HepG2 (cell line): ENCODE measurements around the gene PARP6. TPM values are rescaled to one million over a fixed set of nuclear protein-coding genes. Genes with fewer than 3 reads are reported as not detected.

Experiments
- ADNP ChIP-seq: sonication (generic); formaldehyde crosslinking; IDR thresholded peaks from 2 replicates; pipeline ENCODE4 v1.4.0; 2020; ENCODE audit warnings: missing genetic modification reagents
- AKNA ChIP-seq: sonication (generic); formaldehyde crosslinking; IDR thresholded peaks from 2 replicates; pipeline ENCODE4 v1.4.0; 2020; ENCODE audit warnings: missing genetic modification reagents, borderline replicate concordance
- BRCA1 ChIP-seq: sonication (generic); formaldehyde crosslinking; IDR thresholded peaks from 2 replicates; pipeline ENCODE4 v1.4.0; 2020; ENCODE audit warnings: missing genetic modification reagents
- CCDC6 ChIP-seq: sonication (generic); formaldehyde crosslinking; IDR thresholded peaks from 2 replicates; pipeline ENCODE4 v1.8.1; 2022; ENCODE audit warnings: mild to moderate bottlenecking, missing genetic modification reagents, moderate library complexity
- DMAP1 ChIP-seq: IDR thresholded peaks from 2 replicates; pipeline ENCODE4 v1.6.1; 2016
- FOXA3 ChIP-seq: IDR thresholded peaks from 2 replicates; pipeline ENCODE4 v1.6.1; 2016; ENCODE audit warnings: missing genetic modification reagents, missing compliant biosample characterization
- HNRNPH1 ChIP-seq: fragments of 200-400 bp; formaldehyde crosslinking; optimal IDR thresholded peaks from 2 replicates; pipeline ENCODE3; 2017; ENCODE audit warnings: mild to moderate bottlenecking, low read depth, low read length
- MAF1 ChIP-seq: sonication (generic); formaldehyde crosslinking; IDR thresholded peaks from 2 replicates; pipeline ENCODE4 v1.5.0; 2020; ENCODE audit warnings: missing genetic modification reagents, borderline replicate concordance
- MXD3 ChIP-seq: IDR thresholded peaks from 2 replicates; pipeline ENCODE4 v1.6.1; 2016; ENCODE audit warnings: mild to moderate bottlenecking, missing biosample characterization, missing genetic modification reagents
- THAP9 ChIP-seq: sonication (generic); formaldehyde crosslinking; IDR thresholded peaks from 2 replicates; pipeline ENCODE4; 2020; ENCODE audit warnings: missing genetic modification reagents, mild to moderate bottlenecking, borderline replicate concordance
- ZFP36L1 ChIP-seq: sonication (generic); formaldehyde crosslinking; IDR thresholded peaks from 2 replicates; pipeline ENCODE4 v1.8.0; 2022; ENCODE audit warnings: mild to moderate bottlenecking, missing genetic modification reagents, moderate library complexity
- ZNF510 ChIP-seq: sonication (generic); formaldehyde crosslinking; IDR thresholded peaks from 2 replicates; pipeline ENCODE4 v1.4.0; 2020; ENCODE audit warnings: low read depth, mild to moderate bottlenecking, missing genetic modification reagents
- ZNF558 ChIP-seq: sonication (generic); formaldehyde crosslinking; IDR thresholded peaks from 2 replicates; pipeline ENCODE4 v1.9.0; 2022; ENCODE audit warnings: mild to moderate bottlenecking, missing genetic modification reagents, borderline replicate concordance
- ZNF570 ChIP-seq: sonication (generic); formaldehyde crosslinking; IDR thresholded peaks from 2 replicates; pipeline ENCODE4 v1.4.0; 2020; ENCODE audit warnings: mild to moderate bottlenecking, missing genetic modification reagents, borderline replicate concordance
- ZNF576 ChIP-seq: sonication (generic); formaldehyde crosslinking; IDR thresholded peaks from 2 replicates; pipeline ENCODE4 v1.4.0; 2020; ENCODE audit warnings: mild to moderate bottlenecking, missing genetic modification reagents
- ZNF614 ChIP-seq: IDR thresholded peaks from 2 replicates; pipeline ENCODE4 v1.6.1; 2018; ENCODE audit warnings: missing biosample characterization, missing genetic modification reagents, inconsistent platforms, borderline replicate concordance
- ZNF703 ChIP-seq: sonication (generic); formaldehyde crosslinking; IDR thresholded peaks from 2 replicates; pipeline ENCODE4 v1.5.1; 2020; ENCODE audit warnings: missing genetic modification reagents, mild to moderate bottlenecking, moderate library complexity, borderline replicate concordance
- ZNF746 ChIP-seq: sonication (generic); formaldehyde crosslinking; IDR thresholded peaks from 2 replicates; pipeline ENCODE4 v1.8.0; 2022; ENCODE audit warnings: mild to moderate bottlenecking, missing genetic modification reagents
- ZNF777 ChIP-seq: sonication (generic); formaldehyde crosslinking; IDR thresholded peaks from 2 replicates; pipeline ENCODE4 v1.4.0; 2020; ENCODE audit warnings: missing genetic modification reagents
- ZNF792 ChIP-seq: IDR thresholded peaks from 2 replicates; pipeline ENCODE4 v1.6.1; 2016
- polyA plus RNA-seq, 8 experiments: library from polyadenylated mRNA; depleted of rRNA in 3 of 8; stranded (reverse) in 7 of 8; unstranded in 1 of 8; fragments of >200 nt; fragmentation: Illumina TruSeq in 4 of 8; extraction: Trizol in 4 of 8; gene quantifications; 2 replicates each; pipeline versions ENCODE4 v1.2.1 to v1.2.3, GENCODE V29; 2011 to 2016; ENCODE audit warnings: low read depth in 4 of 8, missing spikeins in 1 of 8, mixed read lengths in 1 of 8; ENCODE audit not compliant: insufficient read depth in 1 of 8
- total RNA-seq, 5 experiments: library from RNA; depleted of rRNA; stranded (reverse); fragments of >200 nt; fragmentation: Illumina TruSeq; extraction: Trizol; gene quantifications; 2 replicates each; pipeline ENCODE4 v1.2.3, GENCODE V29; 2016; ENCODE audit warnings: low read depth in 1 of 5

Gene PARP6
- total and polyA plus RNA-seq, 2 of the 13 experiments (the other 11 are each of a cell fraction or from before 2014, with no cell fraction given), result 0.22 to 0.87 TPM

- TF ChIP-seq ZNF570 (CRISPR knock-in tag) (no peak), THAP9 (CRISPR knock-in tag) (0 out of 2 replicates have a peak, but pooled peaks have one; percentile 10), ZNF792 (no peak), HNRNPH1 (peak; percentile 72), ZNF746 (CRISPR knock-in tag) (peak; percentile 98; the same call in 1 of the 2 replicates), CCDC6 (CRISPR knock-in tag) (peak; percentile 58), BRCA1 (CRISPR knock-in tag) (no peak), ZNF614 (CRISPR knock-in tag) (no peak), AKNA (no peak), FOXA3 (no peak), ZNF558 (CRISPR knock-in tag) (peak; percentile 46; the same call in 1 of the 2 replicates), MAF1 (CRISPR knock-in tag) (no peak), ADNP (no peak), ZNF777 (CRISPR knock-in tag) (0 out of 2 replicates have a peak, but pooled peaks have one; percentile 23), ZNF576 (CRISPR knock-in tag) (no peak), ZNF510 (no peak), MXD3 (CRISPR knock-in tag) (no peak), ZFP36L1 (no peak), ZNF703 (no peak), DMAP1 (CRISPR knock-in tag) (no peak; the same call in 1 of the 2 replicates)
Measured at GRCh38 chr15:72230197-72231065, 41.9 kb downstream of the PARP6 start (continued).
